SK-N-SH (cell line): ENCODE results near the gene ZNF280C. TPM values are rescaled to one million over a fixed set of nuclear protein-coding genes. Genes with fewer than 3 reads are reported as not detected.

Experiments used
- CTCF ChIA-PET: fragments of 300-600, 350-600 bp; formaldehyde crosslinking; extraction: SDS; loops from one replicate; lab custom pipeline; 2021; lab: Yijun Ruan, JAX
- POLR2A ChIA-PET: fragments of 350-600 bp; sonication (Branson Sonifier 250); formaldehyde crosslinking; extraction: SDS; loops from one replicate; lab custom pipeline; 2020; ENCODE audit warnings: antibody characterized with exemption, inconsistent platforms; lab: Yijun Ruan, JAX
- DNase-seq: peaks from one replicate; pipeline ENCODE4 v3.0.0; 2012
- H2AFZ ChIP-seq: fragments of 200-600 bp; sonication (generic); 2 replicates; pipeline ENCODE4 v1.8.1; 2016; ENCODE audit warnings: antibody characterized with exemption, mild to moderate bottlenecking, low read depth
- H3F3A ChIP-seq: fragments of 200-600 bp; sonication (generic); replicated peaks from 2 replicates; pipeline ENCODE3; 2016; ENCODE audit warnings: antibody characterized with exemption, mild to moderate bottlenecking; ENCODE audit not compliant: insufficient read depth
- H3K27ac ChIP-seq, 2 experiments: fragments of 200-500 bp in 1 of 2; fragments of 200-600 bp in 1 of 2; sonication (Bioruptor generic) in 1 of 2; sonication (generic), shearing (Covaris generic) in 1 of 2; 2 replicates each; pipeline versions ENCODE4 v1.5.1 to v1.6.1; 2014 to 2016; ENCODE audit warnings: low read depth in 2 of 2, inconsistent platforms in 1 of 2, low read length in 1 of 2, mild to moderate bottlenecking in 1 of 2, mixed read lengths in 1 of 2
- H3K27me3 ChIP-seq: fragments of 200-600 bp; sonication (generic), shearing (Covaris generic); 2 replicates; pipeline ENCODE4 v1.6.1; 2016; ENCODE audit warnings: mixed run types; ENCODE audit not compliant: insufficient read depth
- H3K36me3 ChIP-seq, 2 experiments: fragments of 200-500 bp in 1 of 2; fragments of 200-600 bp in 1 of 2; sonication (Bioruptor generic) in 1 of 2; sonication (generic) in 1 of 2; replicated peaks in 1 of 2; 2 replicates each; pipeline versions ENCODE3 to v1.5.1; 2014 to 2016; ENCODE audit warnings: low read length in 1 of 2, mild to moderate bottlenecking in 1 of 2; ENCODE audit not compliant: insufficient read depth in 2 of 2, control insufficient read depth in 1 of 2
- H3K4me1 ChIP-seq, 2 experiments: fragments of 200-500 bp in 1 of 2; fragments of 200-600 bp in 1 of 2; sonication (Bioruptor generic) in 1 of 2; sonication (generic), shearing (Covaris generic) in 1 of 2; 2 replicates each; pipeline versions ENCODE4 v1.5.1 to v1.6.1; 2014 to 2016; ENCODE audit warnings: low read depth in 1 of 2, low read length in 1 of 2, mixed run types in 1 of 2; ENCODE audit not compliant: insufficient read depth in 2 of 2, control insufficient read depth in 1 of 2
- H3K4me2 ChIP-seq: fragments of 200-600 bp; sonication (generic), shearing (Covaris generic); 2 replicates; pipeline ENCODE4 v1.6.1; 2017; ENCODE audit warnings: mixed run types
- H3K4me3 ChIP-seq, 2 experiments: fragments of 200-500 bp in 1 of 2; fragments of 200-600 bp in 1 of 2; sonication (Bioruptor generic) in 1 of 2; sonication (generic), shearing (Covaris generic) in 1 of 2; 2 replicates each; pipeline versions ENCODE4 v1.5.1 to v1.8.1; 2014 to 2016; ENCODE audit warnings: low read depth in 2 of 2, inconsistent platforms in 1 of 2, low read length in 1 of 2, mild to moderate bottlenecking in 1 of 2, mixed read lengths in 1 of 2, moderate library complexity in 1 of 2
- H3K79me2 ChIP-seq: fragments of 200-600 bp; sonication (generic); 2 replicates; pipeline ENCODE4 v1.8.1; 2017; ENCODE audit warnings: mild to moderate bottlenecking; ENCODE audit not compliant: insufficient read depth
- H3K9ac ChIP-seq: fragments of 200-600 bp; sonication (generic); 2 replicates; pipeline ENCODE4 v1.6.1; 2017; ENCODE audit warnings: mixed run types
- H3K9me2 ChIP-seq: fragments of 200-600 bp; sonication (generic); 2 replicates; pipeline ENCODE4 v1.6.1; 2017; ENCODE audit warnings: mixed run types
- H3K9me3 ChIP-seq: fragments of 200-600 bp; sonication (generic); 2 replicates; pipeline ENCODE4 v1.6.1; 2017; ENCODE audit warnings: mixed run types, mild to moderate bottlenecking, moderate library complexity
- H4K20me1 ChIP-seq: fragments of 200-600 bp; sonication (generic); 2 replicates; pipeline ENCODE4 v1.6.1; 2017; ENCODE audit warnings: mild to moderate bottlenecking, mixed run types; ENCODE audit not compliant: insufficient read depth
- CHD2 ChIP-seq: fragments of 150-350 bp; IDR thresholded peaks from 2 replicates; pipeline ENCODE4 v1.6.1; 2018; ENCODE audit warnings: low read length; ENCODE audit not compliant: partially characterized antibody
- CTCF ChIP-seq: fragments of 200-600 bp; sonication (generic); IDR thresholded peaks from 2 replicates; pipeline ENCODE4 v1.6.1; 2017; ENCODE audit warnings: antibody characterized with exemption, mild to moderate bottlenecking, moderate library complexity
- ELF1 ChIP-seq: IDR thresholded peaks from 2 replicates; pipeline ENCODE4 v1.4.0; 2012
- EP300 ChIP-seq, 2 experiments: IDR thresholded peaks; 2 replicates each; pipeline versions ENCODE4 v1.4.0 to v1.6.1; 2012; ENCODE audit warnings: borderline replicate concordance in 1 of 2, low read depth in 1 of 2, low read length in 1 of 2
- FOXJ3 ChIP-seq: sonication (generic); formaldehyde crosslinking; IDR thresholded peaks from 2 replicates; pipeline ENCODE4 v1.5.1; 2020; ENCODE audit warnings: mild to moderate bottlenecking, missing genetic modification reagents
- GATA2 ChIP-seq: sonication (generic); formaldehyde crosslinking; IDR thresholded peaks from 2 replicates; pipeline ENCODE4 v1.5.0; 2020; ENCODE audit warnings: mild to moderate bottlenecking, missing genetic modification reagents
- MAX ChIP-seq: IDR thresholded peaks from 2 replicates; pipeline ENCODE4 v1.4.0; 2012; ENCODE audit warnings: low read depth
- MEF2A ChIP-seq: IDR thresholded peaks from 2 replicates; pipeline ENCODE4 v1.4.0; 2012; ENCODE audit warnings: low read depth, borderline replicate concordance
- NFIC ChIP-seq: IDR thresholded peaks from 2 replicates; pipeline ENCODE4 v1.4.0; 2012; ENCODE audit warnings: borderline replicate concordance
- NRF1 ChIP-seq: IDR thresholded peaks from 2 replicates; pipeline ENCODE4 v1.6.1; 2012; ENCODE audit warnings: low read depth, mild to moderate bottlenecking, low read length
- PBX3 ChIP-seq: IDR thresholded peaks from 2 replicates; pipeline ENCODE4; 2012
- REST ChIP-seq: IDR thresholded peaks from 2 replicates; pipeline ENCODE4 v1.6.1; 2012; ENCODE audit warnings: mild to moderate bottlenecking, low read depth, low read length, moderate library complexity
- RXRA ChIP-seq: IDR thresholded peaks from 2 replicates; pipeline ENCODE4 v1.4.0; 2012; ENCODE audit warnings: low read depth, mild to moderate bottlenecking, borderline replicate concordance
- SIN3A ChIP-seq: IDR thresholded peaks from 2 replicates; pipeline ENCODE4 v1.6.1; 2012; ENCODE audit warnings: low read depth, mild to moderate bottlenecking, low read length, moderate library complexity, borderline replicate concordance
- TAF1 ChIP-seq: IDR thresholded peaks from 2 replicates; pipeline ENCODE4 v1.6.1; 2012; ENCODE audit warnings: low read depth, mild to moderate bottlenecking, low read length, moderate library complexity, borderline replicate concordance
- USF2 ChIP-seq: fragments of 150-350 bp; IDR thresholded peaks from 2 replicates; pipeline ENCODE4 v1.6.1; 2017; ENCODE audit warnings: antibody characterized with exemption, low read length, low read depth, borderline replicate concordance
- WGBS: methylation state at CpG from one replicate; pipeline ENCODE4 v1.1.6; 2017; ENCODE audit warnings: low lambda C conversion rate; 5-methylcytosine and 5-hydroxymethylcytosine counted together
- polyA plus RNA-seq, 3 experiments: library from polyadenylated mRNA; depleted of rRNA; stranded (reverse); fragments of >200 nt; gene quantifications; 2 replicates each; pipeline ENCODE4 v1.2.3, GENCODE V29; 2012

ZNF280C gene
- polyA plus RNA-seq, 1 of the 3 experiments (the other 2 are of a cell fraction), result 2.7 TPM

GRCh38 chrX:130184857-130185256 lies 83.8 kb downstream of the ZNF280C start:
- Histone ChIP-seq H3K36me3 (no peaks in the 10 kb centered on the region), H3K4me1 (peaks cover 0 to 7% of the 10 kb centered on the region in 2 experiments; a peak in 1 of 4 replicates), H3K4me3 (no peak overlapping the region), H3K27ac (no peak overlapping the region), H3F3A (no peaks in the 10 kb centered on the region), H4K20me1 (no peaks in the 10 kb centered on the region), H3K4me2 (no peak overlapping the region), H3K79me2 (no peaks in the 10 kb centered on the region), H3K9me2 (no peaks in the 10 kb centered on the region), H3K27me3 (peaks cover 27% of the 10 kb centered on the region; the same call in 1 of the 2 replicates), H3K9ac (no peak overlapping the region), H3K9me3 (no peaks in the 10 kb centered on the region), H2AFZ (no peak overlapping the region)
- no peak for DNase-seq
- TF ChIP-seq CTCF, result no peak
- TF ChIP-seq NFIC, result no peak
- no peak for TF ChIP-seq TAF1
- TF ChIP-seq SIN3A, result no peak
- no peak for TF ChIP-seq CHD2
- no peak for TF ChIP-seq MEF2A
- no peak for TF ChIP-seq RXRA
- TF ChIP-seq FOXJ3 (CRISPR knock-in tag), result no peak
- TF ChIP-seq PBX3, result no peak
- no peak for TF ChIP-seq MAX
- TF ChIP-seq NRF1, result no peak
- TF ChIP-seq USF2, result no peak
- POLR2A ChIA-PET, result no interaction called here
- 13% methylated on average over 2 of the region's 2 CpGs for WGBS
- CTCF ChIA-PET, result interaction anchor here (0.7 kb wide), 1 partner anchor 105 kb away, joined by 4 read pairs; no protein-coding TSS in a partner anchor

GRCh38 chrX:130184168-130184567 lies 84.5 kb downstream of the ZNF280C start:
- no peak overlapping the region for H3K27ac ChIP-seq
- 79% methylated on average over 11 of the region's 11 CpGs for WGBS
- no peak for TF ChIP-seq ELF1
- TF ChIP-seq GATA2 (CRISPR knock-in tag), result no peak
- TF ChIP-seq NFIC, result no peak
- TF ChIP-seq EP300 (IDR thresholded peaks at IDR 0.05; ENCODE audit: borderline replicate concordance in 1 of 2, low read depth in 1 of 2, low read length in 1 of 2), result no peak
- TF ChIP-seq REST, result no peak
- TF ChIP-seq TAF1, result no peak
- TF ChIP-seq, all 33 proteins: peak for 0
- Histone ChIP-seq H3K9me2 (no peaks in the 10 kb centered on the region), H3K4me1 (peaks cover 0 to 14% of the 10 kb centered on the region in 2 experiments; a peak in 2 of 4 replicates), H3K36me3 (no peaks in the 10 kb centered on the region), H3K9me3 (no peaks in the 10 kb centered on the region), H3K79me2 (no peaks in the 10 kb centered on the region), H3K9ac (no peak overlapping the region), H3K4me2 (no peak overlapping the region), H3F3A (no peaks in the 10 kb centered on the region), H3K4me3 (no peak overlapping the region), H4K20me1 (no peaks in the 10 kb centered on the region), H2AFZ (no peak overlapping the region), H3K27me3 (peaks cover 32% of the 10 kb centered on the region; the same call in 1 of the 2 replicates)
- no peak for DNase-seq
- ChIA-PET CTCF (interaction anchor here (0.7 kb wide), 1 partner anchor 105 kb away, joined by 4 read pairs; no protein-coding TSS in a partner anchor), POLR2A (no interaction called here)
